Nephron (organoid): ENCODE measurements around the gene GAS7.

Source experiments
- H3K27ac Mint-ChIP-seq, 3 experiments: 2 replicates each; pipeline ENCODE4 v1.8.0; 2020; ENCODE audit warnings: mixed read lengths in 3 of 3, mild to moderate bottlenecking in 2 of 3, moderate library complexity in 1 of 3
- H3K27me3 Mint-ChIP-seq: 2 replicates; pipeline ENCODE4 v1.8.0; 2021; ENCODE audit warnings: low read depth, mild to moderate bottlenecking, moderate library complexity, mixed read lengths
- H3K36me3 Mint-ChIP-seq: 2 replicates; pipeline ENCODE4 v1.8.0; 2020; ENCODE audit warnings: low read depth, mixed read lengths
- H3K4me1 Mint-ChIP-seq: 2 replicates; pipeline ENCODE4 v1.8.0; 2020; ENCODE audit warnings: mixed read lengths
- H3K4me3 Mint-ChIP-seq, 3 experiments: 2 replicates each; pipeline ENCODE4 v1.8.0; 2020; ENCODE audit warnings: mild to moderate bottlenecking in 3 of 3, mixed read lengths in 3 of 3, moderate library complexity in 2 of 3
- H3K9me3 Mint-ChIP-seq: 2 replicates; pipeline ENCODE4 v1.8.0; 2020; ENCODE audit warnings: mixed read lengths
- TF ChIP-seq, protein P1 (sequence below), 3 experiments: fragments of 200-600 bp; sonication (generic); IDR thresholded peaks; one replicate each; pipeline ENCODE4 v1.5.0; 2021; ENCODE audit warnings: antibody characterized with exemption in 3 of 3; ENCODE audit not compliant: unreplicated experiment in 3 of 3

The GAS7 gene

DNA sequence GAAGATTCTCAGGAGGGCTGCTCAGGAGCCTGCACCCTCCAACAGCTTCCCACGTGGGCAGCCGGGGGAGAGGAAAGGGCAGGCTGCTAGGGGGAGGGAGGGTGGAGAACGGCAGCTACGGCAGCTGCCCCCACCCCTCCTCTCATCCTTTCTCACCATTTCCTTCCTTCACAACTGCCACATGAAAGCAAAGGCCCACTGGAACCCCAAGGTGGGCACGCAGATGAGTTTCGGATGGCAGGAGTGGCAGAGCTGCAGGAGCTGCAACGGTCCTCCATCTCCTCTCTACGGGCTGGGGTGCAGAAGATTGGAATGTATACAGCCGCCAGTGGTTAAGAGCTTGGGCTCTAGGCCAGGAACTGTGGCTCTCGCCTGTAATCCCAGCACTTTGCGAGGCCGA, 77.7 kb downstream of the GAS7 start:
- TF ChIP-seq, protein P1, sequence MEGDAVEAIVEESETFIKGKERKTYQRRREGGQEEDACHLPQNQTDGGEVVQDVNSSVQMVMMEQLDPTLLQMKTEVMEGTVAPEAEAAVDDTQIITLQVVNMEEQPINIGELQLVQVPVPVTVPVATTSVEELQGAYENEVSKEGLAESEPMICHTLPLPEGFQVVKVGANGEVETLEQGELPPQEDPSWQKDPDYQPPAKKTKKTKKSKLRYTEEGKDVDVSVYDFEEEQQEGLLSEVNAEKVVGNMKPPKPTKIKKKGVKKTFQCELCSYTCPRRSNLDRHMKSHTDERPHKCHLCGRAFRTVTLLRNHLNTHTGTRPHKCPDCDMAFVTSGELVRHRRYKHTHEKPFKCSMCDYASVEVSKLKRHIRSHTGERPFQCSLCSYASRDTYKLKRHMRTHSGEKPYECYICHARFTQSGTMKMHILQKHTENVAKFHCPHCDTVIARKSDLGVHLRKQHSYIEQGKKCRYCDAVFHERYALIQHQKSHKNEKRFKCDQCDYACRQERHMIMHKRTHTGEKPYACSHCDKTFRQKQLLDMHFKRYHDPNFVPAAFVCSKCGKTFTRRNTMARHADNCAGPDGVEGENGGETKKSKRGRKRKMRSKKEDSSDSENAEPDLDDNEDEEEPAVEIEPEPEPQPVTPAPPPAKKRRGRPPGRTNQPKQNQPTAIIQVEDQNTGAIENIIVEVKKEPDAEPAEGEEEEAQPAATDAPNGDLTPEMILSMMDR (IDR thresholded peaks at IDR 0.05; ENCODE audit: unreplicated experiment in 3 of 3), result no peak
- H3K27me3 Mint-ChIP-seq, result peaks cover 45% of the 10 kb centered on the region
- H3K27ac Mint-ChIP-seq, result no peak overlapping the region
- no peaks in the 10 kb centered on the region for H3K9me3 Mint-ChIP-seq
- H3K4me1 Mint-ChIP-seq, result peaks cover 42% of the 10 kb centered on the region
- H3K4me3 Mint-ChIP-seq, result no peak overlapping the region
- H3K36me3 Mint-ChIP-seq, result no peaks in the 10 kb centered on the region

DNA sequence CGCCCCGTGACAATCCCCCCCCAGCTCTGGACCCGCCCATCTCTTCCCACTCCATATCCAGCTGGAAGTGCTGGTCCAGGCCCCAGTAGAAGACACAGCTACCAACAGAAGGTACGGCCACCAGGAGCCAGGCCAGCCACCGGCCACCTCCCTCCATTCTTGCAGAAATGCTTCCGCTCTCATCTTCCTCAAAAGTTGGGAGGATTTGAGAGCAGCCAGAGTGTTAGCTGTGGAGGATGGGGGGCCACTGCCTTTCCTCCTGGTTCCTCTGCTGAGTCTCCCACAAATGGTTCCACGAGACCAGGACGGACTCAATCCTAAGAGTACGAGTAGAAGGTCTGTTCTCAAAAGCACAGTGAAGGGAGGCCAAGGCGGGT, 78.3 kb downstream of the GAS7 start:
- Mint-ChIP-seq H3K27me3 (peaks cover 45% of the 10 kb centered on the region), H3K9me3 (no peaks in the 10 kb centered on the region), H3K4me3 (no peak overlapping the region), H3K36me3 (no peaks in the 10 kb centered on the region), H3K27ac (no peak overlapping the region), H3K4me1 (peaks cover 43% of the 10 kb centered on the region)
- TF ChIP-seq, protein P1 (IDR thresholded peaks at IDR 0.05; ENCODE audit: unreplicated experiment in 3 of 3), result no peak

DNA sequence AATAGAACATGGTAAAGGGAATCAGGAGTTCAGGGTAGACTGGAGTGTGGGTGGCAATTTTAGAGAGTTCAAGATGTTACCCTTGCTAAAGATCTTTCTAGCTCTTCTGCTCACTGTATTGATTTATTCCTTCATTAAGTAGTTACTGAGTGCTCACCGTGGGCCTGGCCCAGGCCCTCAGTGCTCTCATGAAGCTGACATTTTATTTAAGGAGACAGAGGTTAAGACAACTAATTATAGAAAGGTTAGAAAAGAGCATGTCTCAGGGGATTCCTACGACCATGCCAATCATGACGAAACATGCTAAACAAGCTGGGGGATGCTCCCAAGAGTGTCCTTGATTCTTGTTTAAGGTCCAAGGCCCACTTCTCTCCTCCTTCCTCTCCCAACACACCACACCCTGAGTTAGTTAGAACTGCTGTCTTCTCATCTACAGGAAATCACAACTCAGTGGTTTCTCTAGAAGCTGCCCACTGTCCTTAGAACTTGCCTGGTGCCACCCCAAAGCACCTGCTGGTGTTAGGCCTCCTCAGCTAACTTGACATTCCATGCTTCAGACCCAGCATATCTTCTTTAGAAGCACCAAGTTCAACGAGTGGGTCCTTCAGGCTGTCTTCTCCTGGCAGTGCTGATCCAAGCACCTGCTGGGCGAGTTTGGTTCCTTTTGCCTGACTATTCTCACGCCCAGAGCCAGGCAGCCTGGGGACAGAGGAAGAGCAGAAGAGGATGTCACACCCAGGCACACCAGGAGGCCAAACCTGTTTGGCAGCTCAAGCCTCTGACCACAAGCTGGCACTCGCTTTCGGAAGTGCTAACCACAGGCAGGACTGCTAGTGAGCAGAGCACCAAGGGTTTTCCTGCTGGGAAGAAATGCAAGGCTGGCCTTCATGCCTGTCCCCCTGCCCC, 79.0 kb downstream of the GAS7 start:
- Mint-ChIP-seq H3K4me3 (no peak overlapping the region), H3K36me3 (no peaks in the 10 kb centered on the region), H3K4me1 (peaks cover 50% of the 10 kb centered on the region), H3K9me3 (no peaks in the 10 kb centered on the region), H3K27me3 (peaks cover 45% of the 10 kb centered on the region), H3K27ac (peak overlapping the region; percentile 27 to 42 (median 28))
- TF ChIP-seq, protein P1 (IDR thresholded peaks at IDR 0.05; ENCODE audit: unreplicated experiment in 3 of 3), result no peak

DNA sequence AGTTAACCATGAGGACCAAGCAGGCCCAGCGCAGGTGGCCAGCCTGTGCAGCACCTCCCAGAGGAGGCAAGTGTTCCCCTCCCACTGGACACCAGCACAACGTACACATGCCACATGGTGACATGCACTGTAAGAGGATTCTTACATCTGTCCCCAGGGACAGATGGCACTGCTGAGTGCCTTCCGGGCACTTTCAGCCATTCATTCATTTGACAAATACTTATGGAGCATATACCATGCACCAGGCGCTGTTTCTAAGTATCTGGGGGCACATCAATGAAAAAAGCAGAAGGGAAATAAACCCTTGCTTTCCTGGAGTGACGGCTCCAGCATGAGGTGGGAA, 79.6 kb downstream of the GAS7 start:
- peaks cover 53% of the 10 kb centered on the region for H3K4me1 Mint-ChIP-seq
- H3K36me3 Mint-ChIP-seq, result no peaks in the 10 kb centered on the region
- H3K4me3 Mint-ChIP-seq, result no peak overlapping the region
- TF ChIP-seq, protein P1 (IDR thresholded peaks at IDR 0.05; ENCODE audit: unreplicated experiment in 3 of 3), result no peak
- no peaks in the 10 kb centered on the region for H3K9me3 Mint-ChIP-seq
- peak overlapping the region in 2 of 3 experiments; percentile 28 to 42 for H3K27ac Mint-ChIP-seq
- peaks cover 45% of the 10 kb centered on the region for H3K27me3 Mint-ChIP-seq

DNA sequence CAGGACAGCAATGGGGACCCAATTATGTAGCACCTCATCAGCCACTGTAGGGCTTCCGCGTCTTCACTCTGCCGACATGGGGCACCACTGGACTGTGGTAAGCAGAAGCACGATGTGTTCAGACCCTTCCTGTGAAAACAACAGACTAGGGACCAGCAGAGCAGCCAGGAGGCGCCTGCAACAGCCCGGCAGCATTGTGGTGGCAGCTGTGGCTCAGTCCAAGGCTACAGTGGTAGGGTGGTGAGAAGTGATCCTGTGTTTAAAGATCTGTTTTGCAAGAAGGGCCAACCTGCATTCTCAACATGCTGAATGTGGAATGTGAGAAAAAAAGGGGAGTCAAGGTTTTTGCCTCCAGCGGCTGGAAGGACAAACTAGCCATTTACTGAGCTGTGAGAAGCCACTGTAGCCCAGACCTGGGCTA, 80.8 kb downstream of the GAS7 start:
- TF ChIP-seq, protein P1 (IDR thresholded peaks at IDR 0.05; ENCODE audit: unreplicated experiment in 3 of 3), result no peak
- no peaks in the 10 kb centered on the region for H3K9me3 Mint-ChIP-seq
- H3K36me3 Mint-ChIP-seq, result no peaks in the 10 kb centered on the region
- H3K4me1 Mint-ChIP-seq, result peaks cover 63% of the 10 kb centered on the region
- no peak overlapping the region for H3K4me3 Mint-ChIP-seq
- H3K27ac Mint-ChIP-seq, result peak overlapping the region in 1 of 3 experiments; percentile 36
- peaks cover 39% of the 10 kb centered on the region for H3K27me3 Mint-ChIP-seq
